CD4-positive, alpha-beta T cell treated with Interleukin-10 for 1 hour (primary cell): ENCODE data around the gene SEBOX.

Experiments used
- DNase-seq: peaks from one replicate; pipeline ENCODE4 v3.0.0-alpha.2; 2020

Gene SEBOX

GRCh38 chr17:28364665-28365363 lies at the start of gene SEBOX:
Gene SEBOX, minus strand, starts transcription at chr17:28365199. Its CDS starts 48 bp downstream, at chr17:28365151.
- no peak for DNase-seq

GRCh38 chr17:28413804-28414203 lies 48.8 kb upstream of the SEBOX start:
- no peak for DNase-seq

GRCh38 chr17:28412099-28412498 lies 47.1 kb upstream of the SEBOX start:
- DNase-seq, result no peak

GRCh38 chr17:28407974-28408306 lies 42.9 kb upstream of the SEBOX start:
- DNase-seq, result no peak

GRCh38 chr17:28407130-28407973 lies 42.4 kb upstream of the SEBOX start:
- no peak for DNase-seq

- DNase-seq, result no peak
Observed at GRCh38 chr17:28406473-28406814, 41.4 kb upstream of the SEBOX start.

GRCh38 chr17:28405632-28406472 lies 40.9 kb upstream of the SEBOX start, which contains the start of gene SLC46A1:
Gene SLC46A1, minus strand, starts transcription at chr17:28406212. Its CDS starts 98 bp downstream, at chr17:28406114.
- DNase-seq, result peak; percentile 20

GRCh38 chr17:28404812-28405570 lies 40.0 kb upstream of the SEBOX start:
- DNase-seq, result no peak

GRCh38 chr17:28404461-28404811 lies 39.4 kb upstream of the SEBOX start:
- DNase-seq, result no peak

- DNase-seq, result no peak
Observed at GRCh38 chr17:28404007-28404406, 39.0 kb upstream of the SEBOX start.

GRCh38 chr17:28402844-28403243 lies 37.8 kb upstream of the SEBOX start:
- no peak for DNase-seq

GRCh38 chr17:28402224-28402630 lies 37.2 kb upstream of the SEBOX start:
- no peak for DNase-seq

GRCh38 chr17:28399808-28400207 lies 34.8 kb upstream of the SEBOX start:
- no peak for DNase-seq

- DNase-seq, result no peak
Observed at GRCh38 chr17:28398280-28398981, 33.4 kb upstream of the SEBOX start.

GRCh38 chr17:28397687-28398279 lies 32.8 kb upstream of the SEBOX start:
- no peak for DNase-seq

GRCh38 chr17:28397275-28397674 lies 32.3 kb upstream of the SEBOX start:
- DNase-seq, result no peak

- no peak for DNase-seq
Observed at GRCh38 chr17:28396635-28397239, 31.7 kb upstream of the SEBOX start.

GRCh38 chr17:28395968-28396367 lies 31.0 kb upstream of the SEBOX start:
- no peak for DNase-seq

- DNase-seq, result no peak
Observed at GRCh38 chr17:28395426-28395825, 30.4 kb upstream of the SEBOX start.

GRCh38 chr17:28394337-28395116 lies 29.5 kb upstream of the SEBOX start:
- DNase-seq, result no peak
